Lung (tissue), 12 donors: Measurements from ENCODE around the gene HEY2. TPM values are rescaled to one million over a fixed set of nuclear protein-coding genes. Genes with fewer than 3 reads are reported as not detected.

Source experiments
- ATAC-seq: fragments of 200-7000 bp; cut with Tn5 transposase; one replicate; pipeline ENCODE4 v1.9.1; 2020; ENCODE audit warnings: moderate number of reproducible peaks; ENCODE audit not compliant: insufficient read depth, low FRiP score
- DNase-seq, 3 donors: peaks; one replicate each; pipeline ENCODE4 v3.0.0-alpha.2; 2013 to 2017
- H3K27ac ChIP-seq, 2 donors: one replicate each; pipeline ENCODE4 v1.5.1; 2013; ENCODE audit warnings: mild to moderate bottlenecking in 2 of 2, moderate library complexity in 2 of 2, control low read depth in 1 of 2, inconsistent platforms in 1 of 2, low read depth in 1 of 2, low read length in 1 of 2
- H3K27me3 ChIP-seq, 3 donors: one replicate each; pipeline ENCODE4 v1.5.1; 2013; ENCODE audit warnings: low read length in 2 of 3; ENCODE audit not compliant: control insufficient read depth in 3 of 3, insufficient read depth in 3 of 3
- H3K36me3 ChIP-seq, 4 donors: one replicate each; pipeline ENCODE4 v1.5.1; 2013; ENCODE audit warnings: low read length in 4 of 4, mild to moderate bottlenecking in 1 of 4, moderate library complexity in 1 of 4; ENCODE audit not compliant: control insufficient read depth in 4 of 4, insufficient read depth in 4 of 4
- H3K4me1 ChIP-seq, 5 donors: one replicate each; pipeline ENCODE4 v1.5.1; 2013; ENCODE audit warnings: low read length in 5 of 5, mild to moderate bottlenecking in 2 of 5, moderate library complexity in 1 of 5; ENCODE audit not compliant: control insufficient read depth in 5 of 5, insufficient read depth in 5 of 5
- H3K4me3 ChIP-seq: one replicate; pipeline ENCODE4 v1.5.1; 2013; ENCODE audit warnings: mild to moderate bottlenecking, control low read depth, moderate library complexity
- H3K9ac ChIP-seq, 2 donors: one replicate each; pipeline ENCODE4 v1.5.1; 2013; ENCODE audit warnings: low read length in 2 of 2, control low read depth in 1 of 2; ENCODE audit not compliant: insufficient read depth in 1 of 2
- H3K9me3 ChIP-seq, 4 donors: one replicate each; pipeline ENCODE4 v1.5.1; 2013; ENCODE audit warnings: low read length in 3 of 4, mild to moderate bottlenecking in 1 of 4, moderate library complexity in 1 of 4; ENCODE audit not compliant: control insufficient read depth in 4 of 4, insufficient read depth in 3 of 4
- CTCF ChIP-seq: IDR thresholded peaks from 2 replicates; pipeline ENCODE4 v1.5.1; 2012; ENCODE audit warnings: mild to moderate bottlenecking; ENCODE audit errors: control extremely low read depth, extremely low read depth
- WGBS, 2 donors: extraction: QIAGEN DNeasy Blood & Tissue Kit; methylation state at CpG; one replicate each; pipeline ENCODE4 v1.1.7; 2013; 5-methylcytosine and 5-hydroxymethylcytosine counted together
- polyA plus RNA-seq, 2 donors: library from polyadenylated mRNA; stranded (reverse); fragments of 200-250 nt; gene quantifications; one replicate each; pipeline ENCODE4 v1.2.1, GENCODE V29; 2013
- total RNA-seq, 2 donors: library from RNA; depleted of rRNA in 1 of 2; stranded (reverse); fragments of >200 nt in 1 of 2; gene quantifications; one replicate each; pipeline ENCODE4 v1.2.1, GENCODE V29; 2014 to 2021
- donor health status: control.
- donor health status: control.
- donor health status: Bipolar disorder and iron deficiency.
- donor health status: healthy.
- donor health status: DM: yes; HTN: yes; CAD: no.

The HEY2 gene
- total and polyA plus RNA-seq, 4 donors, result 1.0 to 5.2 (median 1.5) TPM

- no peak overlapping the region for H3K9ac ChIP-seq
- H3K36me3 ChIP-seq, result no peaks in the 10 kb centered on the region
- ATAC-seq, result no peak
- TF ChIP-seq CTCF, result no peak
- DNase-seq, result no peak
- WGBS, 2 donors, result 86 to 91% methylated on average over 2 of the region's 2 CpGs
- H3K4me3 ChIP-seq, result no peak overlapping the region
- H3K9me3 ChIP-seq, result no peaks in the 10 kb centered on the region
- H3K4me1 ChIP-seq, result peaks cover 0 to 17% (median 2%) of the 10 kb centered on the region in 5 donors
- H3K27me3 ChIP-seq, result peaks cover 0 to 67% (median 62%) of the 10 kb centered on the region in 3 donors
- no peak overlapping the region for H3K27ac ChIP-seq
Measured at GRCh38 chr6:125743604-125744003, 5.8 kb upstream of the HEY2 start.

- Histone ChIP-seq H3K27me3 (peaks cover 0 to 77% (median 73%) of the 10 kb centered on the region in 3 donors), H3K9ac (no peak overlapping the region), H3K36me3 (no peaks in the 10 kb centered on the region), H3K4me1 (peaks cover 0 to 32% (median 4%) of the 10 kb centered on the region in 5 donors), H3K27ac (peak overlapping the region; percentile 45 to 96), H3K9me3 (no peaks in the 10 kb centered on the region), H3K4me3 (no peak overlapping the region)
- DNase-seq, result no peak
- TF ChIP-seq CTCF, result no peak
- 83 to 91% methylated on average over 6 of the region's 6 CpGs for WGBS, 2 donors
- no peak for ATAC-seq
Measured at GRCh38 chr6:125745281-125746018, 4.0 kb upstream of the HEY2 start.

- H3K27me3 ChIP-seq, result peaks cover 0 to 78% (median 75%) of the 10 kb centered on the region in 3 donors
- H3K4me3 ChIP-seq, result no peak overlapping the region
- no peaks in the 10 kb centered on the region for H3K36me3 ChIP-seq
- H3K9ac ChIP-seq, result no peak overlapping the region
- DNase-seq (peak in 1 of 3 donors; percentile 31), ATAC-seq (no peak)
- peak overlapping the region; percentile 45 to 96 for H3K27ac ChIP-seq
- 67 to 77% methylated on average over 5 of the region's 5 CpGs for WGBS, 2 donors
- H3K9me3 ChIP-seq, result no peaks in the 10 kb centered on the region
- peaks cover 0 to 32% (median 4%) of the 10 kb centered on the region in 5 donors for H3K4me1 ChIP-seq
- TF ChIP-seq CTCF, result no peak
Measured at GRCh38 chr6:125746019-125746414, 3.4 kb upstream of the HEY2 start.
